ENCODE data around the gene INPP5D.

GRCh38 chr2:233033672-233034071, 26.5 kb upstream of the INPP5D start:
- TF ChIP-seq, protein P1, sequence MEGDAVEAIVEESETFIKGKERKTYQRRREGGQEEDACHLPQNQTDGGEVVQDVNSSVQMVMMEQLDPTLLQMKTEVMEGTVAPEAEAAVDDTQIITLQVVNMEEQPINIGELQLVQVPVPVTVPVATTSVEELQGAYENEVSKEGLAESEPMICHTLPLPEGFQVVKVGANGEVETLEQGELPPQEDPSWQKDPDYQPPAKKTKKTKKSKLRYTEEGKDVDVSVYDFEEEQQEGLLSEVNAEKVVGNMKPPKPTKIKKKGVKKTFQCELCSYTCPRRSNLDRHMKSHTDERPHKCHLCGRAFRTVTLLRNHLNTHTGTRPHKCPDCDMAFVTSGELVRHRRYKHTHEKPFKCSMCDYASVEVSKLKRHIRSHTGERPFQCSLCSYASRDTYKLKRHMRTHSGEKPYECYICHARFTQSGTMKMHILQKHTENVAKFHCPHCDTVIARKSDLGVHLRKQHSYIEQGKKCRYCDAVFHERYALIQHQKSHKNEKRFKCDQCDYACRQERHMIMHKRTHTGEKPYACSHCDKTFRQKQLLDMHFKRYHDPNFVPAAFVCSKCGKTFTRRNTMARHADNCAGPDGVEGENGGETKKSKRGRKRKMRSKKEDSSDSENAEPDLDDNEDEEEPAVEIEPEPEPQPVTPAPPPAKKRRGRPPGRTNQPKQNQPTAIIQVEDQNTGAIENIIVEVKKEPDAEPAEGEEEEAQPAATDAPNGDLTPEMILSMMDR (IDR thresholded peaks at IDR 0.05): no peak
- TF ChIP-seq RXRA (IDR thresholded peaks at IDR 0.05; ENCODE audit: borderline replicate concordance, low read depth): no peak
- no peak for TF ChIP-seq GABPA (IDR thresholded peaks at IDR 0.05; ENCODE audit: low read depth)
- TF ChIP-seq, protein P2, sequence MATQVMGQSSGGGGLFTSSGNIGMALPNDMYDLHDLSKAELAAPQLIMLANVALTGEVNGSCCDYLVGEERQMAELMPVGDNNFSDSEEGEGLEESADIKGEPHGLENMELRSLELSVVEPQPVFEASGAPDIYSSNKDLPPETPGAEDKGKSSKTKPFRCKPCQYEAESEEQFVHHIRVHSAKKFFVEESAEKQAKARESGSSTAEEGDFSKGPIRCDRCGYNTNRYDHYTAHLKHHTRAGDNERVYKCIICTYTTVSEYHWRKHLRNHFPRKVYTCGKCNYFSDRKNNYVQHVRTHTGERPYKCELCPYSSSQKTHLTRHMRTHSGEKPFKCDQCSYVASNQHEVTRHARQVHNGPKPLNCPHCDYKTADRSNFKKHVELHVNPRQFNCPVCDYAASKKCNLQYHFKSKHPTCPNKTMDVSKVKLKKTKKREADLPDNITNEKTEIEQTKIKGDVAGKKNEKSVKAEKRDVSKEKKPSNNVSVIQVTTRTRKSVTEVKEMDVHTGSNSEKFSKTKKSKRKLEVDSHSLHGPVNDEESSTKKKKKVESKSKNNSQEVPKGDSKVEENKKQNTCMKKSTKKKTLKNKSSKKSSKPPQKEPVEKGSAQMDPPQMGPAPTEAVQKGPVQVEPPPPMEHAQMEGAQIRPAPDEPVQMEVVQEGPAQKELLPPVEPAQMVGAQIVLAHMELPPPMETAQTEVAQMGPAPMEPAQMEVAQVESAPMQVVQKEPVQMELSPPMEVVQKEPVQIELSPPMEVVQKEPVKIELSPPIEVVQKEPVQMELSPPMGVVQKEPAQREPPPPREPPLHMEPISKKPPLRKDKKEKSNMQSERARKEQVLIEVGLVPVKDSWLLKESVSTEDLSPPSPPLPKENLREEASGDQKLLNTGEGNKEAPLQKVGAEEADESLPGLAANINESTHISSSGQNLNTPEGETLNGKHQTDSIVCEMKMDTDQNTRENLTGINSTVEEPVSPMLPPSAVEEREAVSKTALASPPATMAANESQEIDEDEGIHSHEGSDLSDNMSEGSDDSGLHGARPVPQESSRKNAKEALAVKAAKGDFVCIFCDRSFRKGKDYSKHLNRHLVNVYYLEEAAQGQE (IDR thresholded peaks at IDR 0.05; ENCODE audit: low read depth, low read length): no peak
- no peak for TF ChIP-seq GATA2 (CRISPR knock-in tag; IDR thresholded peaks at IDR 0.05)
- no peak for TF ChIP-seq JUND (IDR thresholded peaks at IDR 0.05)
- no peak for TF ChIP-seq MAX (IDR thresholded peaks at IDR 0.05; ENCODE audit: low read depth)
- TF ChIP-seq RFX5 (IDR thresholded peaks at IDR 0.05; ENCODE audit: low read length): no peak
- TF ChIP-seq EZH2phosphoT487 (IDR thresholded peaks at IDR 0.05; ENCODE audit: borderline replicate concordance, low read depth): no peak
- TF ChIP-seq, protein P3, sequence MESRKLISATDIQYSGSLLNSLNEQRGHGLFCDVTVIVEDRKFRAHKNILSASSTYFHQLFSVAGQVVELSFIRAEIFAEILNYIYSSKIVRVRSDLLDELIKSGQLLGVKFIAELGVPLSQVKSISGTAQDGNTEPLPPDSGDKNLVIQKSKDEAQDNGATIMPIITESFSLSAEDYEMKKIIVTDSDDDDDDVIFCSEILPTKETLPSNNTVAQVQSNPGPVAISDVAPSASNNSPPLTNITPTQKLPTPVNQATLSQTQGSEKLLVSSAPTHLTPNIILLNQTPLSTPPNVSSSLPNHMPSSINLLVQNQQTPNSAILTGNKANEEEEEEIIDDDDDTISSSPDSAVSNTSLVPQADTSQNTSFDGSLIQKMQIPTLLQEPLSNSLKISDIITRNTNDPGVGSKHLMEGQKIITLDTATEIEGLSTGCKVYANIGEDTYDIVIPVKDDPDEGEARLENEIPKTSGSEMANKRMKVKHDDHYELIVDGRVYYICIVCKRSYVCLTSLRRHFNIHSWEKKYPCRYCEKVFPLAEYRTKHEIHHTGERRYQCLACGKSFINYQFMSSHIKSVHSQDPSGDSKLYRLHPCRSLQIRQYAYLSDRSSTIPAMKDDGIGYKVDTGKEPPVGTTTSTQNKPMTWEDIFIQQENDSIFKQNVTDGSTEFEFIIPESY (IDR thresholded peaks at IDR 0.05; ENCODE audit: borderline replicate concordance, low read depth): no peak
- TF ChIP-seq FOXJ3 (CRISPR knock-in tag; IDR thresholded peaks at IDR 0.05): no peak
- no peak for TF ChIP-seq RAD21 (IDR thresholded peaks at IDR 0.05; ENCODE audit: low read length)
- TF ChIP-seq SMC3 (IDR thresholded peaks at IDR 0.05; ENCODE audit: low read depth, low read length): no peak
